Stimulated activated effector memory CD8-positive, alpha-beta T cell treated with anti-CD3 and anti-CD28 coated beads, Interleukin-12 subunit alpha, Interleukin-12 subunit beta, amount 100 ng/mL, for 72 hours (primary cell): ENCODE data around the gene AIFM1.

Experiments used
- ATAC-seq: fragments of 150-1000 bp; cut with Tn5 transposase; 2 replicates; pipeline ENCODE4 v1.10.0; 2021
- DNase-seq, 2 donors: peaks; one replicate each; pipeline ENCODE4 v3.0.0; 2021 to 2022; ENCODE audit warnings: low spot score in 2 of 2
- H3K27ac Mint-ChIP-seq: one replicate; pipeline ENCODE4 v1.8.0; 2022; ENCODE audit warnings: mild to moderate bottlenecking, mixed read lengths
- H3K36me3 Mint-ChIP-seq: one replicate; pipeline ENCODE4 v1.8.0; 2022; ENCODE audit warnings: mild to moderate bottlenecking, mixed read lengths
- H3K4me1 Mint-ChIP-seq: one replicate; pipeline ENCODE4 v1.8.0; 2022; ENCODE audit warnings: mixed read lengths
- H3K4me3 Mint-ChIP-seq: one replicate; pipeline ENCODE4 v1.8.0; 2022; ENCODE audit warnings: mild to moderate bottlenecking, mixed read lengths
- H3K9me3 Mint-ChIP-seq: one replicate; pipeline ENCODE4 v1.8.0; 2022; ENCODE audit warnings: mixed read lengths

The AIFM1 gene

DNA sequence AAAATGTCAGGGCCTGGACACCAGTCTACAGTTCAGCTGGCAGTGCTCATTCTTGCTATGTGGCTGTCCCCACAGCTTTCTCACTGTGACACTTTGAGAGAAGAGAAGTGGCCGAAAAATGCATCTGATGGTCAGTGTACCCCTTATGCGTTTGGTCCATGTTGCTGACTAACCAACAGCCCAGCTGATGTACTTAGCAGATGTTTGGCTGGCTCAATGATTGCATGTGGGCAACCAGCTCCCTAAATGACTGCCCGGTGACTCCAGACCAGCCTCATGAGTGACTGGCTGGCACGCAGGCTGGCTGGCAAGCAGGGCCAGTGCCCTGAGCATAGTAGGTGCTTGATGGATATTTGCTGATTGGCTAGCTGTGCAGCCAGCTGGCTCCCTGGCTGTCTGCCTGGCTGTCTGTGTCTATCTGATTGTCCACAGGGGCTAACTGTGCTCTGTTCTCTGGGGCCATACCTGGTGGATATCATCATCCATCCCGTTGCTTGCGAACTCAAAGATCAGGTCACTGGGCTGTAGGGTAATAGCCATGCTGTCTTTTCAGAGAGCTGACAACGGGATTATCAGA is 84.8 kb downstream of the AIFM1 start:
- DNase-seq (no peak), ATAC-seq (no peak)
- Mint-ChIP-seq H3K36me3 (peaks cover 71% of the 10 kb centered on the region), H3K27ac (peak overlapping the region; percentile 83), H3K9me3 (no peaks in the 10 kb centered on the region), H3K4me3 (peak overlapping the region; percentile 62), H3K4me1 (peaks cover 56% of the 10 kb centered on the region)

DNA sequence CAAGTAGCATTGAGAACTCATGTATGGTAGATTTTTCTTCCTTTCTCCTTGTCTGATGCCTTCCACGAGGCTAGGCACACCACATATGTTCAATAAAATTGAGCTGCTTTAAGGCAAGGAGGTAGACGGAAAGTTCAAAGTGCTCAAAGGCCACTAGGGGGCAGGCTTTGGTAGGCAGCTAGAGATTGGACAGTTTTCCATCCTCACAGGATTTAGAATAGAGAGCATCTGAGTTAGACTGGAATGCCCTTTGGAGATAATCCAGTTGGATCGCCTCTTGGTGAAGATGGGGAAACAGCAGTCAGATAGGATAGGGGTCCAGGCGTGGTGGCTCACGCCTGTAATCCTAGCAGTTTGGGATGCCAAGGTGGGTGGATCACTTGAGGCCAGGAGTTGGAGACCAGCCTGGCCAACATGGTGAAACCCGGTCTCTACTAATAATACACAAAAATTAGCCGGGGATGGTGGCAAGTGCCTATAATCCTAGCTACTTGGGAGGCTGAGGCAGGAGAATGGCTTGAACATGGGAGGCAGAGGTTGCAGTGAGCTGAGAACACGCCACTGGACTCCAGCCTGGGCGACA is 85.7 kb downstream of the AIFM1 start:
- H3K4me1 Mint-ChIP-seq = peaks cover 48% of the 10 kb centered on the region
- DNase-seq (peak; percentile 23 to 60), ATAC-seq (no peak)
- H3K4me3 Mint-ChIP-seq = no peak overlapping the region
- H3K9me3 Mint-ChIP-seq = no peaks in the 10 kb centered on the region
- H3K27ac Mint-ChIP-seq = no peak overlapping the region
- peaks cover 70% of the 10 kb centered on the region for H3K36me3 Mint-ChIP-seq
